ENCODE measurements around the gene TRIM8.
A peak's percentile ranks its signal among the peaks of the same experiment; 100 is the strongest.

TRIM8 gene

DNA sequence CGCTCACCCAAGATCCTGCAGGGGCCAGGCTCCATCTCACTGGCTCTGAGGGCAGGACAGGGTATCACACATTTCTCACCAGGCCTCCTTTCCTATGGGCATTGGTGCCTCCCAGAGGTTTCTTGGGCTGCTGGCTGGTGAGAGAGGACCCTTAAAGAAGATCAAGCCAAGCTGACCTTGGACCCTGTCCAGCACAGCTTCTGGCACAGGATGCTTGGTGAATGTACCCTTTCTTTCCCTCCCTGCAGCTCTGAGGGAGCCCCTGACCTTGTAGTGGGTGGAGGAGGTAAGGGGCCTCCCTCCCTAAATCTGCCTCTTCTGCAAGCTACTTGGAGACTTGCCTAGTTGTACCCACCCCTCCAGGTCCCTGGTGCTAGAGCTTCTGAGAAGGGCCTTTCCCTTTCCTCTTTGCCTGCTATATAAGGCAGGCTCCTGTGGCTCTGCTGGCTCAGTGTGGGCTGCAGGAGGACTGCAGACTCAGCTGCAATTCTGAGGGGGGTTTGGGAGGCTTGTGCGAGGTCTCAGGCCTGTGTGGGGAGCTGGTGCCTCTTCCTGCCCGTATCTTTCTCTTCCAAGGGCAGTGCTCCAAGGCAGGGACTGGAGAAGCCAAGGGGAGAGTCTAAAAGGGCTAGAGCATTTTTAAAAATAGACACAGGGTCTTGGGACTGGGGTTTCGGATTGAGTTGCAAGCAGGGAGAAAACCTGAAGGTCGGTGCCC, 11.7 kb upstream of the TRIM8 start:
- no peak for DNase-seq (ENCODE audit: low read depth in 3 of 3)

- DNase-seq (ENCODE audit: low read depth in 3 of 3) = no peak
These were observed 11.0 kb upstream of the TRIM8 start for GRCh38 chr10:102633287-102633686.

- no peak for DNase-seq (ENCODE audit: low read depth in 3 of 3)
These were observed 10.4 kb upstream of the TRIM8 start for GRCh38 chr10:102633848-102634247.

GRCh38 chr10:102634686-102635085, 9.6 kb upstream of the TRIM8 start:
- no peak for DNase-seq (ENCODE audit: low read depth in 3 of 3)

DNA sequence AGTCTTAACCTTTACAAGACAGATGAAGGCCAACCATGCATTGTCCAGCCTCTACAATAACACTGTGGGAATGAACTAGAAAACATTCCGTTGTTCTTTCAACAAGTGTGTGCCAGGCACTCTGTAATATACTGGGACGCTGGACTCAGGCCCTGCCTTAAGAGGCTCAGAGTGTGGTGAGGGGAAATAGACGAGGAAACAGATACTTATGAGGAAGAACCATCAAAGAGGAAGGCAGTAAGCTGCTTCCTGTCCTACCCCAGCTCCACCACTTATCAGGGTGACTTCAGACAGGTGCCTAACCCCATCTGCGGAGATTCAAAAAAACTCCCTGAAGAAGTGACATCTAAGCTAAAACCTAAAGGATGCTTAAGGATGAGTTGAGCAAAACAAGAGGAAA, 8.9 kb upstream of the TRIM8 start:
- DNase-seq (ENCODE audit: low read depth in 3 of 3) = no peak

DNA sequence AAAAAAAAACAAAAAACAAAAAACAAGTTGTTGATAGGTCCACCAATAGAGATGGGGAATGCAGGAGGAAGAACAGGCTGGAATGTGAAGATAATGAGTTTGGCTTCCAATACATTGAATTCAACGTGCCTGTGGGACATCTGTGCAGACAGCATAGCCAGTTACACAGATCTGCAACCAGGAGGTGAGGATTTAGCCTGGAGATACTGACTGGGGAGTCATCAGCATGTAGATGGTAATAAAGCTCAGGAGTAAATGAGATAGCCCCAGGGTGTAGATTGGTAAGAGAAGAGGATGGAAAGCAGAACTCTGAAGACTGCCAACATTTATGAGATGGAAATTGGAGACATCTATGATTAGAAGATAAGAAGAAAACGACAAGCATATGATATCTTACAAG, 4.7 kb upstream of the TRIM8 start:
- DNase-seq (ENCODE audit: low read depth in 3 of 3) = no peak

DNA sequence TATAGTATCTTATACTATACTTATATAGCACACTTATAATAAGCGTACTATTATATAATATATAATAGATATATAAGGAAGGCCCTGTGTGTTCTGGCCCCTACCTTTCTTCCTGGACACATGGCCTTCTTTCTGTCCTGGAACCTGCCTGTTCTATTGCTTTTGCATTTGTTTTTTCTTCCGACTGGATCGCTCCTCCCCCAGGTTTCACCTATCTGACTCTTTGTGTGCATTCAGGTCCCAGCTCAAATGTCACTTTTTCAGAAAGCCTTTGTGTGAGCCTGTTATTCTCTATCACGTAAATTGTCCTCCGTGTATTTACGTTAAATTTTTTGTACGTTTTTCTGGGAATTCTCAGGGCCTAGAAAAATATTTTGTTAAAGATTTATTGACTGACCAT, 2.9 kb upstream of the TRIM8 start:
- DNase-seq (ENCODE audit: low read depth in 3 of 3) = no peak

DNA sequence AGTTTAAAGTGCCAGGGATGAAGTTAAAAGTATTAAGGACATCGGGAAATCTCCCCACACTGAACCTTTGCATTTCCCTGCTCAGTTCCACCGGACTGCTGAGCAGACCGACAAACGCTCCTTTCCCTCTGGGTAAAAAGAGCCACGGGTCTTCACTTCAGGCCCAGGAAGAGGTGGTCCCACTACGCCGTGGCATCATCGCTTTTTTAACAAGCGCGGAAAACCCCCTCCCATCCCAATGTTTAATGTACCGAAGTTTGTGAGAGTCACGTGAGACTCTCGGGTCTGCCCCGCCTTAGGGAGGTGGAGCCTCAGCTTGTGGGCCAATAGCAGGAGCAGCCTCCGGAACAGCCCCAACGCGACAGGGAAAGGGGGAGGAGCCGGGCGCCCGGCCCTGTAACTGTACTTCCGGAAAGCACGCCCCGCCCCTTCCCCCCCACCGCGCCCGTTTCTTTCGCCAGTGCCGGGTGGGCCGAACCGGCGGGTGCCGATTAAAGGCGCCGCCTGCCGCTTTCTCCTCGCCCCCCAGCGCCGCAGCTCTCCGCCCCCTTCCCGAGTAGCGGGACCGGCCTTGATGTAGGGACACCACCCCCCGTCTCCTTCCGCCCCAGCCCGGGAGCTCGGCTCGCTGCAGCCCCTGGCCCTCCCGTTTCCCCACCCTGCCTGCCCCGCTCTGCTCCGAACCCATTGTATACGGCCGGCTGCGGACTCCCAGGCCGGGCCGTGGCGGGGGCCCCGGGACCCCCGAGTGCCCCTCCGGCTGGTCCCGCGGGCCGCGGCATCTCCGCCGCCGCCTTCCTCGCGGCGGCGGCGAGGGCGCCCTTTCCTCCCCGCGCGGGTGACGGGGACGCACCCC, 2.2 kb upstream of the TRIM8 start:
- DNase-seq (ENCODE audit: low read depth in 3 of 3) = peak; percentile 96 to 98 (median 97)

- DNase-seq (ENCODE audit: low read depth in 3 of 3) = peak in 1 of 3 experiments; percentile 42
These were observed 1.4 kb upstream of the TRIM8 start for GRCh38 chr10:102642736-102643335.

GRCh38 chr10:102643336-102644065, 778 bp upstream of the TRIM8 start:
- peak in 1 of 3 experiments; percentile 53 for DNase-seq (ENCODE audit: low read depth in 3 of 3)

- peak; percentile 59 to 64 (median 60) for DNase-seq (ENCODE audit: low read depth in 3 of 3)
These were observed 538 bp downstream of the TRIM8 start for GRCh38 chr10:102644646-102645387.

DNA sequence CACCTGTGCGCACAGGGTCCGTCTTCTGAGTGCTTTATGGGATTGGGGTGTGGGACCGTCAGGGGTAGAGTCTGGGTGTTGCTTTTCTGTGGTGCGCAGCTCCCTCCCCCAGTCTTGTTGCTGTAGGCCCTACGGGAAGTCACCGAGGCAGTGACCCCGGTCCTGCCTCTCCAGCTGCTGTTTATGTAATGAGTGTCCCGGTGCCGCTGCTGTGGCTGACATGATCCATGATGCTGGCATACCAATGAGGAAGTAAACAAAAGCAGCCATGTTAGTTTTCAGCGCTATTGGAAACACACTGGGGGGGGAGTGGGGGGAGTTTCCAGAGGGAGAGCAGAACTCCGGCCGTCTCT, 1.1 kb downstream of the TRIM8 start:
- DNase-seq (ENCODE audit: low read depth in 3 of 3) = no peak

DNA sequence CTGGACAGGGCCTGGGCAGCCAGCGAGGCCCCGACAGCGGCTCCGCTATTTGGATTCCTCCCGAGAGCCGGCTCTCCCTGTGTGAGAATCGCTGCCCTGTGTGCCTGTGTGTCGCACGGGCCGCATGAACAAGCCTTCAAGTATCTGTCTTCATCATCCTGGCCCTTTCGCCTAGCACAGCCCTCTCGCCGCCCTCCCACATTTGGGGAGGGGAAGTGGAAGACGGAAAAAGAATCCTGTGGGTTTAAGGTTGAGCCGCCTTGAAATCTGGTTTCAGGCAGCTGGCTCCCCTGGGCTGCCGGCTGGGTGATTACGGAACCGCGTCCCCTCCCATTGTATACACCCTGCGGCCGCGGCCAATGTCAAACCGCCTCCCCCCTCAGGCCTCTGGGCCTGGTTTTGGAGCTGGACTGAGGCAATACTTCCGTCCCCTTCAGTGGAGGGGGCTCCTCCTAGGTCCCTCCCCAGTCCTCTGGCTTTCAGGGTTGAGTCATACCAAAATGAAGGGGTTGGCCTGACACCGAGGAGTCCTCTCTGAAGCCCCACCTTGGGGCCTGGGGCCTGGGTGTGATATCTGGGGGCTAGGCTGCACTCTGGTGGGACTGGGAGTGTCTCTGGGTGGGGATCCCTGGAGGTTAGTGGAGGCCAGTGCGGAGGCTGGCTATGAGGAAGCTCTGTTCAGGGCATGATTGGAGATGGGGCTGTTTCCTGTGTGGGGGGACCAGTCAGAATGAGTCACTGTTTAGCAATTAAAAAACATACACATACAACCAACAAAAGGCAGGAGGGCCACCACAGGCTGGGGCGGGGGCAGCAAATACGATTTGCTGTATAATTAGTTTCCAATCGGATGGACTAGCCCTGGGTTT, 1.7 kb downstream of the TRIM8 start:
- peak; percentile 47 to 50 (median 50) for DNase-seq (ENCODE audit: low read depth in 3 of 3)

DNA sequence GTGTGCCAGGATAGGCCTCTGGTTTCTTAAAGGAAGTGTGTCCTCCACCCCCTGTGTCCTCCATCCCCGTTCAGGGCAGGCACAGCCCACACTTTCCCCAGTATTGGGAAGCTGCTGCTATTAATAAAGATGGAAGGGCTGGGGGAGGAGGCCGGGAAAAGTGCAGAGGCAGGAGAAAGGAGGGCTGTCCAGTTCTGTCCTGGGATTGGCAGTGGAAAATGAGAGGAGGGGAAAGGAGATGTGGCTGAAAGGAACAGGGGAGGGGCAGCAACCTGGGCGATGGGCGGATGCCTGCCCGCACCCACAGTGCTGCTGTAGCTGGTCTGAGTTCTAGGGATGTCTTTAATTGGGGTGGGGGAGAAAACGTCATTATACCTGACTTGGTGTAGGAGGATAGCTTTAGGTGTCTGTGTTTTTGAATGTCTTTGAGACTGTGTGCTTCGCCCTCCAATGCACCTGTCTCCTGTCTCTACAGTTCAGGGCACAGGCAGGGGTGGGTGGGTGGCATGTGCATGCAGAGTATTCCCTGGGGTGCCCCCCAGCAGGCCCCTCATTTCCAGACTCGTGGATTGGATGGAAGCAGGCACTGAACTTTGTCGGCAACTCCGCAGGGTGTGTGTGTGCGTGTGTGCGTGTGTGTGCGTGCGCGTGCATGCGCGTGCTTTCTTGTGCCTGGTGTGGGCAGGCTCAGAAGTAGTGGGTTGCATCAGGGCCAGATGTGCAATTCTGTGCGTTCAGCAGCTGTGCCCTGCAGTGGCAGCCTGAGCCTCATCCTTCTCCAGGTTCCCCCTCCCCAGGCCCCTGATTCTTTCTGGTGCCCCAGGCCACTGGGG, 2.5 kb downstream of the TRIM8 start:
- DNase-seq (ENCODE audit: low read depth in 3 of 3) = no peak

DNA sequence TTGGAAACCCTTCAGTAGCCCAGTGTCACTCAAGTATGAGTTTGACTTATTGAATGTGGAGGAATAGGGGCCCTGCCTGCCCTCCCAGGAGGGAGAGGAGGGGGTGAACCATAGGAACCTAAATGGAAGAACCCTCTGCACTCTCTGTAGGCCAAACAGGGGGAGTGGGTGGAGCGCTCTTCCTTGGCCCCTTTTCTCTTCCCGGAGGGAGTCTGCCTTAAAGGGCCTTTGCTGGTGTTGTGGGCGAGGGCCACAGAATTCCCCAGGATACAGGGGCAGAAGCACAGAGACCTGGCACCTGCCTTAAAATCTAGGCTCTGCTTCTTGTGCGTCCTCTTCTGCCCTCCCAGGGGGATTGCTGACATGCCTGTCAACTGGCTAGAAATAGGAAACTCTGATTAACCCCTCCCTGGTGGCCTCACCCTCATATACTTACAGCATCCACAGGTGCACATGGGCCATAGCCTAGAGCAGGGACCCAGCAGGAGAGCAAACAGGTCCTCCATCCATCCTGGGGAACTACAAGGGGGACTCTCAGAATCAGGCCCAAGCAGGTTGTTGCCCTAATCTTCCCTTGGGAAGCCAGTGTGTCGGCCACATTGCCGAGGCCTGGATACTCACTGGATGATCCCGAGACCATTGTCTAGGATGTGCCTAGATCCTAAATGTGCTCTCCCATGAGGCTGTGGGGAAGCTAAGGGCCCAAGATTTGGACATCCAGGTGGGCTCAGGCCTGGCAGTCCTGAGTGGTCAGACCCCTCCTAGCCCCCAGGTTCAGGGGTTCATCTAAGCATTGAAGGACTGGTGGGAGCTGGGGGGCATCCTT, 3.4 kb downstream of the TRIM8 start:
- DNase-seq (ENCODE audit: low read depth in 3 of 3) = no peak

- DNase-seq (ENCODE audit: low read depth in 3 of 3) = no peak
These were observed 4.1 kb downstream of the TRIM8 start for GRCh38 chr10:102648269-102648888.

DNA sequence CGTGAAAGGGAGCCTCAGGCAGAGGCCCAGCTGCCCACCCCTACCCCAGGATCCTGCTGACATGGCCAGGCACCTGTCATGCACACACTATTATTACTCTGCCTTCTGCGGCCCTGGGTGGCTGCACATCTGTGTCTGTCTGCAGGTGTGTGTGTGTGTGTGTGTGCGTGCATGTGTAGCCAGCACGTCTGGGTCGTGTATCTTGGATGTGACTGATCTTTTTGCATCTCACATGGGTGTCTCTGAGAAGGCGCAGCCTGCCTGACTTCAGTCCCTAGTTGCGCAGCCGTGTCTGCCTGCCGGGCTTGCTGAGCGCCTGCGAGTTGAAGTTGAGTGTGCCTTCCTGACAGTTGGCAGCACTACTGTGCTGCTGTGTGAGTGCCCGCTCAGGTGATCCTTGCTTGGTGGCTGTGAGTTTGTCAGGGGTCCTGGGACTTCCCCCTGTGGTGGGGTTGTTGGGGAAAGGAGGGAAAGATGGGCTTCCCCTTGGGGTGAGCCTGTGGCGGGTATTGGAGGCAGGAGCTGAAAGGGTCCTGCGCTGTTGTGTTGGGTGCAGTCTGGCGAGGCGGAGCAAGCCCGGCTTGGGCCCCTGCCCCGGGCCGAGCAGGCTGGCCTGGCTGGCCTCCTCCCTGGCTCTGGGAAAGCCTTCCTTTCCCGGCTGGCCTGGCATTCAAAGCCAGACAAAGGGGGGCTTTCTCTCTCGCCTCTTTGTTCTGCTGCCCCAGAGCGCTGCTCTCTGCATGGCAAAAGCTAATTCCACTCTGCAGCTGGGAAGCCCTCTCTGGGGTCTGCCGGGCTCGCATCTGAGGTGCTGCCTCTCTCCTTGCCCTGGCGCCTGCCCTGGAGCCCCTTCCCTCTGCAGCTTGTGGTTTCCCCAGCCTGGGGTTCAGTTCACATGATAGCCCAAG, 4.9 kb downstream of the TRIM8 start:
- DNase-seq (ENCODE audit: low read depth in 3 of 3) = no peak
